Measurements from ENCODE around the gene FUNDC2. TPM values are rescaled to one million over a fixed set of nuclear protein-coding genes. Genes with fewer than 3 reads are reported as not detected.

Gene FUNDC2
- total RNA-seq, 2 experiments from 2014 or later: 37.2 to 37.4 TPM

GRCh38 chrX:155027509-155028066, 944 bp downstream of the FUNDC2 start:
- no peaks in the 10 kb centered on the region for H3K27me3 Mint-ChIP-seq
- H3K4me1 Mint-ChIP-seq (ENCODE audit: low read depth): peaks cover 42% of the 10 kb centered on the region
- peaks cover 8% of the 10 kb centered on the region for H3K4me1 ChIP-seq (ENCODE audit: insufficient read depth, low read length)
- H3K9me3 Mint-ChIP-seq: no peaks in the 10 kb centered on the region
- peak overlapping the region; percentile 88 to 94 for H3K27ac ChIP-seq (ENCODE audit: low read depth in 1 of 2, low read length in 2 of 2)
- H3K36me3 ChIP-seq (ENCODE audit: insufficient read depth, low read length): no peaks in the 10 kb centered on the region
- peaks cover 11% of the 10 kb centered on the region for H3K36me3 Mint-ChIP-seq (ENCODE audit: low read depth)
- H3K4me3 ChIP-seq (ENCODE audit: low read length): peak overlapping the region; percentile 88
- H3K27ac Mint-ChIP-seq: peak overlapping the region; percentile 98
- POLR2A ChIA-PET: interaction anchor here (1.0 to 1.4 kb wide), 9 partner anchors 10 to 236 kb away, joined by 4 to 10 read pairs (median 5); partner anchors contain the start of genes BRCC3, RAB39B and VBP1
- H3K4me3 Mint-ChIP-seq: peak overlapping the region; percentile 95
- CTCF ChIA-PET: no interaction called here
- no peaks in the 10 kb centered on the region for H3K27me3 ChIP-seq (ENCODE audit: control insufficient read depth in 1 of 2, insufficient read depth in 2 of 2, low read length in 2 of 2)
- intact Hi-C loops (cut with DNase I, micrococcal nuclease): loop anchor here (1.0 to 2.0 kb wide), 3 partner anchors 43 to 47 kb away; partner anchors contain the start of genes BRCC3 (in 2 of the 2), CMC4 (in 2 of the 2) and MTCP1 (in 2 of the 2)
- no peaks in the 10 kb centered on the region for H3K9me3 ChIP-seq (ENCODE audit: control insufficient read depth in 1 of 2, insufficient read depth in 1 of 2, low read length in 2 of 2)
- ATAC-seq (ENCODE audit: poor library complexity) (no peak), DNase-seq (peak in 3 of 14 experiments; percentile 45 to 50 (median 46))
- no peak for TF ChIP-seq CTCF (IDR thresholded peaks at IDR 0.05)

GRCh38 chrX:155028129-155028528, 1.5 kb downstream of the FUNDC2 start:
- DNase-seq (peak in 3 of 14 experiments; percentile 3 to 12 (median 5)), ATAC-seq (ENCODE audit: poor library complexity) (no peak)
- POLR2A ChIA-PET: no interaction called here
- no peaks in the 10 kb centered on the region for H3K27me3 Mint-ChIP-seq
- no peaks in the 10 kb centered on the region for H3K9me3 Mint-ChIP-seq
- peak overlapping the region; percentile 95 for H3K4me3 Mint-ChIP-seq
- no peaks in the 10 kb centered on the region for H3K27me3 ChIP-seq (ENCODE audit: control insufficient read depth in 1 of 2, insufficient read depth in 2 of 2, low read length in 2 of 2)
- H3K36me3 Mint-ChIP-seq (ENCODE audit: low read depth): peaks cover 11% of the 10 kb centered on the region
- H3K4me1 ChIP-seq (ENCODE audit: insufficient read depth, low read length): peaks cover 8% of the 10 kb centered on the region
- peak overlapping the region in 1 of 2 donors; percentile 94 for H3K27ac ChIP-seq (ENCODE audit: low read depth in 1 of 2, low read length in 2 of 2)
- H3K36me3 ChIP-seq (ENCODE audit: insufficient read depth, low read length): no peaks in the 10 kb centered on the region
- peak overlapping the region; percentile 88 for H3K4me3 ChIP-seq (ENCODE audit: low read length)
- intact Hi-C loops (cut with DNase I, micrococcal nuclease): no loop called here
- H3K9me3 ChIP-seq (ENCODE audit: control insufficient read depth in 1 of 2, insufficient read depth in 1 of 2, low read length in 2 of 2): no peaks in the 10 kb centered on the region
- CTCF ChIA-PET: no interaction called here
- TF ChIP-seq CTCF (IDR thresholded peaks at IDR 0.05): no peak
- H3K4me1 Mint-ChIP-seq (ENCODE audit: low read depth): peaks cover 42% of the 10 kb centered on the region
- peak overlapping the region; percentile 98 for H3K27ac Mint-ChIP-seq

- Mint-ChIP-seq H3K4me3 (peak overlapping the region; percentile 95), H3K27me3 (no peaks in the 10 kb centered on the region), H3K4me1 (ENCODE audit: low read depth) (peaks cover 42% of the 10 kb centered on the region), H3K9me3 (no peaks in the 10 kb centered on the region), H3K36me3 (ENCODE audit: low read depth) (peaks cover 17% of the 10 kb centered on the region), H3K27ac (peak overlapping the region; percentile 98)
- intact Hi-C loops (cut with DNase I, micrococcal nuclease): no loop called here
- peaks cover 2% of the 10 kb centered on the region for H3K36me3 ChIP-seq (ENCODE audit: insufficient read depth, low read length)
- ATAC-seq (ENCODE audit: poor library complexity) (no peak), DNase-seq (no peak)
- H3K4me1 ChIP-seq (ENCODE audit: insufficient read depth, low read length): peaks cover 8% of the 10 kb centered on the region
- no peaks in the 10 kb centered on the region for H3K9me3 ChIP-seq (ENCODE audit: control insufficient read depth in 1 of 2, insufficient read depth in 1 of 2, low read length in 2 of 2)
- H3K4me3 ChIP-seq (ENCODE audit: low read length): no peak overlapping the region
- ChIA-PET POLR2A (no interaction called here), CTCF (no interaction called here)
- TF ChIP-seq CTCF (IDR thresholded peaks at IDR 0.05): no peak
- no peaks in the 10 kb centered on the region for H3K27me3 ChIP-seq (ENCODE audit: control insufficient read depth in 1 of 2, insufficient read depth in 2 of 2, low read length in 2 of 2)
- no peak overlapping the region for H3K27ac ChIP-seq (ENCODE audit: low read depth in 1 of 2, low read length in 2 of 2)
These were observed 2.2 kb downstream of the FUNDC2 start for GRCh38 chrX:155028877-155029291.

Measured in CD4-positive, alpha-beta T cell (primary cell).